Activated CD4-positive, alpha-beta T cell treated with anti-CD3 and anti-CD28 coated beads for 4 hours (primary cell): ENCODE data around the gene SDC1.
"Not testable (repeated sequence)": the region's sequence is repeated elsewhere in the genome, so short reads cannot be mapped to it uniquely, and the experiment has no call there.

Experiments
- DNase-seq, 2 donors: peaks; one replicate each; pipeline ENCODE4 v3.0.0-alpha.2; 2020

The SDC1 gene

DNA sequence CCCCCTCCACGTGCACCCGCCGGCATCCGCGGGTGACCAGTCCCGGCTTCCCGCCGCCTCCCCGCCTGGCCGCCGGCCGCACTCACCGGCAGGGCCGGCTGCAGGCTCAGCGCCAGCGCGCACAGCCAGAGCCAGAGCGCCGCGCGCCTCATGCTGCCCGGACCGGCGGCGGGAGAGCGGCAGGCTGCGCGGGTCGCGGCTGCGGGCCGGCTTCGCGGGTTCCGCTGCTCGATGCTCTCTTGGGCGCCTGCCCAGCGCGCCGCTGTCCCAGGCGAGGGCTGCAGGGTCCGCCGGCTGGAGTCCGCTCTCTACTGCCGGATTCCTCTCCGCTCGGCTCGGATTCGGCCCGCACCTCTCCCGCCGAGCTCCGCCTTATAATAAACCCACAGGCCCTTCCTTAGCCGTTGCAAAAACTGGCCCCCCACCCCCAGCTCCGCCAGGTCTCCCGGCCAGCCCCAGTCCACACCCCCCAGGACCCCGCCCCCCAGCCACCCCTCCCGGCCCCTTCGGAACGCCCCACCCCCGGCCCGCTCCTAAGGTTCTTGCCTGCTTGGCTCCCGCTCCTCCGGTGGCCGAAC, at the start of gene SDC1:
TSS of gene SDC1 (minus strand) at position 415 of the 578 bp plus-strand sequence. CDS start at position 152, 263 bp downstream.
- no peak for DNase-seq

DNA sequence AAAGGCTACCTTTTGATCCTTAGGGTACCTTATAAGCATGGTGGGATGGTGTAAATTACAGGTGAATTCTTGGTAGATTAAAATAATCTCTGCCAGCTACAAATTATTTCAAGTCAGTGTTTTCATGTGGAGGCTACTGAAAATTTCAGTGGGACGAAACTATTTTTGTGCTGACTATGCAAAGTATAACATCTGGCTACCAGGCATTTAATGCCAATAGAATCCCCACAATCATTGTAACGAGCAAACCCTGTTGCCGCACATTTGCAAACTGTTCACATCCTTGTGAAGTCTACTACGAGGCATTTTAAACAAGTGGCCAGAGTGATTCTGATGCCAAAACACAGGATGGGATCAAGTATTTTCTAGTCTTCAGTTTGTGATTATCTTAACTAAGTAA, 48.1 kb upstream of the SDC1 start:
- no peak for DNase-seq

DNA sequence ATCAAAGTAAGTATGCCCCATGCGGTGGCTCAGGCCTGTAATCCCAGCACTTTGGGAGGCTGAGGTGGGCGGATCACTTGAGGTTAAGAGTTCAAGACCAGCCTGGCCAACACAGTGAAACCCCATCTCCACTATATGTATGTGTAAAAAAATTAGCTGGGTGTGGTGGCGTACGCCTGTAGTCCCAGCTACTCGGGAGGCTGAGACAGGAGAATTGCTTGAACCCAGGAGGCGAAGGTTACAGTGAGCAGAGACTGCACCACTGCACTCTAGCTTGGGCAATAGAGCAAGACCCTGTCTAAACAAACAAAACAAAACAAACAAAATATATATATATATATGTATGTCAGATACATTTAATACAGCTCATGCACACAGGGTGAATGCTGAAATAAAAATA, 43.4 kb upstream of the SDC1 start:
- DNase-seq, result not testable (repeated sequence)

DNA sequence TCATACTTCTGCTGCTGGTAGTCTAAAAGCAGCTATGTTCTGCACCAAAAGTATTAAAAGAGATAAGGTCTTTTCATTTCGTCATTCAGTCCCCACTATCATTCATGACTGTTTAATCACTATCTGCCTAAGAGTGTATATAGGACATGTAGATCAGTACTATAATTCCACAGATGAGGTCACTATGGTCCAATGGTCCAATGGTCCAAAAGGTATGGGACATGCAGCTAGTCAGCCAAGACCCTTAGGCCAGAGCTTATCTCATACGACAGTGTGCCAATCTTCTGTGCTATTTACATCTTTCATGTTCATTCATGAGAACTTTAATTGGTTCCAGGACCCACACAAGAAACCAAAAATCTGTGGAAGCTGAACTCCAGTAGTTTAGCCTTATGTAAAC, 42.6 kb upstream of the SDC1 start:
- no peak for DNase-seq

DNA sequence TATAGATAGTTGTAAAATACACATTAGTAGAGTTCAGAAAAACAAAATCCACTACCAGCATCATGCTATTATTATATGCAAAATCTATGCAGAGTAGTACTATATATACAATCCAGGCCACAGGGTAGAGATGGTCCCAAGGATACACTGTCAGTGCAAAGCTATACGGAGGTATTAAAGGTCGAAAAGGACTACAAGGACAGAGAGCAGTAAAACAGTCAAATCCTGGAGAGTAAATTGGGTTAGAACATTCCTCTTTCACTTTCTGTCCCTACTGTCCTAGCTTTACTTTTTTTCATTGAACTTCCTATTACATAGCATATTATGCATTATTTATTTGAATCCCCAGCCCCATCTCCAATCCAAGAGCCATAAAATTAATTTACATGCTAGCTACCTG, 39.7 kb upstream of the SDC1 start:
- no peak for DNase-seq

- no peak for DNase-seq
Measured at GRCh38 chr2:20257411-20257810, 32.5 kb upstream of the SDC1 start.

DNA sequence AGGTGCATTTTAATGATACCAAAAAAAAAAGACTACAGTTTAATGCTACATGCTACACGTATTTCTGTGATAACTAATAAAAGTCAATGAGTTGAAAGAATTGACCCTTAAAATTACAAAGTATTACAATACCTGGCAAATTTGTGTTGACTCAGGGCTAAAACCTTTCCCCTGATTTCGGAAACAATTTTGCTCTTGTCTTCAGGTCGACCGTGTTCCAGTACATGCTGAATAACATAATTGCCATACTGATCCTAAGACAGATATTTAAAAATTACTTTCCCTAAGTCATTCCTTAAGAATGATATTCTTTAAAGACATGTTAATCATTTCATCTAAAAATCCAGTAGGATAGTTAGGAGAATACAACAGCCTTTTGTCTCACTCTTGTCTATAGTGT, 29.8 kb upstream of the SDC1 start:
- no peak for DNase-seq

- no peak for DNase-seq
Measured at GRCh38 chr2:20250436-20250835, 25.5 kb upstream of the SDC1 start.

DNA sequence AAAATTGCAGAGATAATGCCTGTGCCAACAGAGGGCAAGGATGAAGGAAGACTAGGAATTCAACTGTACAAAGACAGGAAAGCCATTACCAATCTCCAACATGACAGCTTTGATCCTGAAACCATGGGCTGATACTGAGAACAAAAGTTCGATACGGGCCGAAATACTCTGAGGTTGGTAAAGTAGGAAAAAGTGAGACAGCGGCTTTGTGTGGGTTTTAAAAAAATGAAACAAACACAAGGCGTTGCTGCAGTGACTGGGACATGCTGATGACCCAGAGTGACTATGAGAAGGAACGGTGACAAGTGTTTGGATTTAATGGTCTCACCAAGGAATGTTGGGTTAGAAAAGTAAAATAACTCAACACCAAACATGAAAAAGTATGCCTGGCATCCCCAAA, 24.2 kb upstream of the SDC1 start:
- DNase-seq, result no peak

GRCh38 chr2:20247084-20247483, 22.2 kb upstream of the SDC1 start:
- no peak for DNase-seq

- not testable (repeated sequence) for DNase-seq
Measured at GRCh38 chr2:20243637-20244036, 18.7 kb upstream of the SDC1 start.

DNA sequence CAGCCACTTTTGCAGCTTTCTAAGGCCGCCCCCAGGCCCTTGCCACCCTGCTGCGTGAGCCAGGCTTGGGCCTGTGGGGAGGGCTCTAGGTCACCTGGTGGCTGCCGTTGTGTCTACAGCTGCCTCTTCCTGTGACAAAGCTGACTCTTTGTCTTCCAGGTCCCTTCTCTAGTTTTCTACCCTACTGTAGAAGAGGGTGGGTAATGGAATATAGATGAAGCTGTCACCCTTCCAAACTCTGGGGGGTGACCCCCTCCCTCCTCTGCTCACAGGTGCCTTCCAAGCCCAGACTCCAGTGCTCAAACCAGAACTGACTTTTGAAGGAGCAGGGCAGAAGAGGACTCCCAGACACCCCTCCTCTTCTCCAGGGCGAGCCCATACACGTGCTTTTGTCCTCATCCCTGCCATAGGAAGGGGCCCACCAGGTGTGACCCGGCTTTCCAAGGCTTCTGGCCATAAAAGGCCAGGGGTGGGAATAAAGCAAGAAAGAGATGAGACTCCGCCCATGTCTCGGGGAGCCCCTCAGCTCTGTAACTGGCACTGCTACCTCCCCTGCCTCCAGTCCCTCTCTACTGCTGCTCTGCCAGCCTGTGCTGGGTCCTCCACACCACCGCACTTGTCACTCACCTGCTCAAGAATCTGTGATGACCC, 17.9 kb upstream of the SDC1 start:
- no peak for DNase-seq

GRCh38 chr2:20241973-20242726, 17.2 kb upstream of the SDC1 start:
- DNase-seq, result no peak

- not testable (repeated sequence) for DNase-seq
Measured at GRCh38 chr2:20240291-20240690, 15.4 kb upstream of the SDC1 start.

DNA sequence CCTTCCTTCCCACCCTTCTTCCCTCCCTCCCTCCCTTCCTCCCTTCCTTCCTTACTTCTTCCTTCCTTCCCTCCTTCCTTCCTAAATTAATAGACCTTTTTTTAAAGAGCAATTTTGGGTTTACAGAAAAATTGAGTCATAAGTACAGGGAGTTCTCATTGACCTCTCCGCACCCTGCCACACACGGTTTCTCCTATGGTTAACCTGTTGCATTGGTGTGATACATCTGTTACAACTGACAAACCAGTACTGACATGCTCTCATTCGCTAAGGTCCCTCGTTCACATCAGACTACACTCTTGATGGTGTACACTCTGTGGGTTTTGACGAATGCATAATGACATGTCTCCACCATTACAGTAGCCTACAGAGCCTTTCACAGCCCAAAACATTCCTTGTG, 11.6 kb upstream of the SDC1 start:
- no peak for DNase-seq

DNA sequence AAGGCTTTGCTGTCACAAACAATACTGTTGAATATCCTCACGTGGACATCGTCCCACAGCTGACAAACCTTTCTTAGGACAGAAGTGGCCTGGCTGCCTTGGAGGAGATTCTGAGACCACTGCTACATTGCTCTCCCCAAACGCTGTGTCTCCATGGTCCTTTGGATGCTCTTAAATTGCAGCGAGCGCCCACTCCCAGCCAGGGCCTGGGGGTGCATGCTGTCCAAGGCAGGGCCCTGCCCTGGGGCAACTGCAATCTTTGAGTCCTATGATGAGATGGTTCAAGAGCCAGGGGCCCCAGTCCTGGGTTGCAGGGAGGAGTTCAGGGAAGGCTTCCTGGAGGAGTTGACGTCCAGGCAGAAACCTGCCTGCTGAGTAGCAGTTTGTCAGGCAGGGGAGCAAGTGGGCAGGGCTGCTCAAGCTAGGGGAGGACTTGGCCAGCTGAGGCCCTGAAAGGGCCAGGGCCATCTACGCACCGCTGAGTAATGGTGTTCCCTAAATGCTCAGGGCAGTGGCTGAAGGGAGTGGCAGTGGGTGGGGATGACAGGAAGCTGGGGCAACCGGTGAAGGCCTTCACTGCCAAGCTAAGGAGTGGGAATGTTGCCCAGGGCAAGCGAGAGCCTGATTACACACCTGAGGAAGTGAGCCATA, 10.8 kb upstream of the SDC1 start:
- no peak for DNase-seq

GRCh38 chr2:20234597-20234996, 9.7 kb upstream of the SDC1 start:
- DNase-seq, result not testable (repeated sequence)

DNA sequence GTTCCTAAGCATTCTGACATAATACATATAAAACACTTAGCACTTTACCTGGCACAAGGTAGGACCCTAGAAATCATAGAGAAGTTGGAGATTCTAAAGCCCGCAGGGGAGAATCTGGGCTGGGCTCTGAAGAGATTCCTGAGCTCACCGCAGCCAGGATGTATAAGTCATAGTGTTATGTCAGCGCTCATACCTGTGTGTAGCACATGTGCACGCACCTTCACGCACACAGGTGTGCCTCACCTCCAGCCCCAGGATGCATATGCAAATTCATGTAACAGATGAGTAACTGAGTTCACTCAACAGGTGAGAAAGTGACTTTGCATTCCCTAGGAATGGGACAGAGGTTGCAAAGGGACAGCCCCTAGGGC, 7.9 kb upstream of the SDC1 start:
- no peak for DNase-seq

DNA sequence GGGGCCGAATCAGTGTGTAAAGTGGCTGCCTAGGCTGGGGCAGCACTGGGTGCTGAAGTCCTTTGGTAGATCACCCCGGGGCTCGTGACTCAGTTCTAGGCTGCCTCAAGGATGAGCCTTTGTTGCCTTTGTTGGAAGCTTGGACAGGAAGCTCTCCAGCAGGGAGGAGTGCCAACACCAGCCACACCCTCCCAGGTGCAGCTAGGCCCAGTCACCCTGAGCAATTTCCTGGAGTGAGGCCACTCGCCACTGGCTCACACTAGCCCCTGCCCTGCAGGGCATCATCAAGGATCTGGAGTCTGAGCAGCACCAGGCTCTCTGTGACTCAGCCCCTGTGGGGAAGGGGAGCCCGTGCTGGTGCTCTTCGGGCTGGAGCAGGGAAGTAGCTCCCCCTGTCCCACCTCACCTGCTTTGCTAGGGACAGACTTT, 6.7 kb upstream of the SDC1 start:
- no peak for DNase-seq

DNA sequence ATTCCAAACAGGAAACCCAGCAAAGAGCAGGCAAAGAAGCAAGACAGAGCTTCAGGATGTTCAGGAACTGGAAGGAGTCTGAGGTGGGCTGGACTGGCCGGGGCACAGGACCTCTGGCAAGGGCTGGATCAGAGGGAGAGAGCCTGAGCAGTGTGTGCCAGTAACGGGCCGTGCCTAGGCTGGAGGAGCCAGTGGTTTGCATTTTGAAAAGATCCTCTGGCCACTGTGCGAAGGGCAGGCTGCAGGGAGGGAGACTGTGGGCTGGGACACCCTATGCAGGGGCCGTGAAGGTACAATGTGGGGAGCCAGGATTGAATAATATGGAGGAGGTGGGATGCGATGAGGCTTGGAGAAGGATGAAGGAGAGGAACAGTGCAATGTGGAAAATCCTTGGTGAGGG, 6.2 kb upstream of the SDC1 start:
- DNase-seq, result no peak

DNA sequence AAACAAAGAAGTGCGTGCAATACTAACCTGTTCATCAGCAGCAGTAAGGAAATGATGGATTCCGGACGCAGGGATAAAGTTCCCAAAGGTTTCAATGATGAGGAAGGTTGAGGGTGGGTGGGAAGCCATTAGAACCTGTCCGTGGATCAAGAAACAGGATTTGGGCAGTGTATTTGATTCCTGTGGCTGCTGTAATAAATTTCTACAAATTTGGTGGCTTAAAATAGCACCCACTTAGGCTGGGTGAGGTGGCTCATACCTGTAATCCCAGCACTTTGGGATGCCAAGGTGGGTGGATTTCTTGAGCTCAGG, 5.1 kb upstream of the SDC1 start:
- DNase-seq, result no peak

DNA sequence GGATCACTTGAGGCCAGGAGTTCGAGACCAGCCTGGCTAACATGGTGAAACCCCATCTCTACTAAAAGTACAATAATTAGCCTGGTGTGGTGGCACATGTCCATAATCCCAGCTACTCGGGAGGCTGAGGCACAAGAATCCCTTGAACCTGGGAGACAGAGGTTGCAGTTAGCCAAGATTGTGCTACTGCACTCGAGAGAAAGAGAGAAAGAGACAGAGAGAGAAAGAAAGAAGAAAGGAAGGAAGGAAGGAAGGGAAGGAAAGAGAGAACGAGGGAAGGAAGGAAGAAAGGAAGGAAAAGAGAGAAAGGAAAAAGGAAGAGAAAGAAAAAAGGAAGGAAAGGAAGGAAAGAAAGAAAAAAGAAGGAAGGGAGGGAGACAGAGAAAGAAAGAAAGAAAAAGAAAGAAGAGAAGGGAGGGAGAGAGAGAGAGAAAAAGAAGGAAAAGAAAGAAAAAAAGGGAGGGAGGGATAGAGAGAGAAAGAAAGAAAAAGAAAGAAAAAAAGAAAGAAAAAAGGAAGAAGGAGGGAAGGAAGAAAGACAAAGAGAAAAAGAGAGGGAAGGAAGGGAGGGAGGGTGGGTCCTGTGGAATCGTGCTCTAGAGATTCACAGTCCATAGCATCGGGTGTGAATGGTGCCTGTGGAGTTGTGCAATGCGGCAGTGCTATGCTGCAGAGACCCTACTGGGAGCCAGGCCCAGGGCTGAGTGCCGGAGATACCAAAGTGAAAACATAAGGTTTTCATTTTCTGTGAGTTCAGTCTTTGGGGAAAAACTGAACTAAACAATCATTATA, 4.6 kb upstream of the SDC1 start:
- no peak for DNase-seq

GRCh38 chr2:20227894-20228505, 3.1 kb upstream of the SDC1 start:
- DNase-seq, result no peak
